H9 (cell line): Measurements from ENCODE around the gene ZFPM1. TPM values are rescaled to one million over a fixed set of nuclear protein-coding genes. Genes with fewer than 3 reads are reported as not detected.

Source experiments
- DNase-seq: peaks from one replicate; pipeline ENCODE4 v3.0.0-alpha.2; 2017
- H2AFZ ChIP-seq: one replicate; pipeline ENCODE4 v1.6.1; 2013; ENCODE audit warnings: mild to moderate bottlenecking, low read length, control low read depth, moderate library complexity
- H2AK5ac ChIP-seq: 2 replicates; pipeline ENCODE4 v1.6.1; 2013; ENCODE audit warnings: low read length, control low read depth, mixed read lengths; ENCODE audit not compliant: insufficient read length
- H2BK120ac ChIP-seq: one replicate; pipeline ENCODE4 v1.6.1; 2013; ENCODE audit warnings: low read depth, mild to moderate bottlenecking, low read length, control low read depth, inconsistent platforms; ENCODE audit not compliant: poor library complexity, severe bottlenecking
- H2BK12ac ChIP-seq: 2 replicates; pipeline ENCODE4 v1.6.1; 2013; ENCODE audit warnings: low read length, control low read depth, mixed read lengths, low read depth; ENCODE audit not compliant: insufficient read length
- H2BK15ac ChIP-seq: 2 replicates; pipeline ENCODE4 v1.6.1; 2013; ENCODE audit warnings: low read depth, low read length, control low read depth
- H2BK20ac ChIP-seq: one replicate; pipeline ENCODE4 v1.6.1; 2013; ENCODE audit warnings: low read depth, mild to moderate bottlenecking, low read length, control low read depth, inconsistent platforms; ENCODE audit not compliant: poor library complexity, severe bottlenecking
- H2BK5ac ChIP-seq: 2 replicates; pipeline ENCODE4 v1.6.1; 2013; ENCODE audit warnings: low read length, control low read depth, mixed read lengths; ENCODE audit not compliant: insufficient read length
- H3K14ac ChIP-seq: 2 replicates; pipeline ENCODE4 v1.6.1; 2013; ENCODE audit warnings: low read length, control low read depth; ENCODE audit not compliant: insufficient read depth
- H3K18ac ChIP-seq: 2 replicates; pipeline ENCODE4 v1.6.1; 2013; ENCODE audit warnings: low read depth, mild to moderate bottlenecking, mixed read lengths, low read length, control low read depth; ENCODE audit not compliant: insufficient read length
- H3K23ac ChIP-seq: 2 replicates; pipeline ENCODE4 v1.6.1; 2013; ENCODE audit warnings: low read length, control low read depth, mixed read lengths, low read depth; ENCODE audit not compliant: insufficient read length
- H3K23me2 ChIP-seq: 2 replicates; pipeline ENCODE4 v1.6.1; 2013; ENCODE audit warnings: low read depth, mild to moderate bottlenecking, mixed read lengths, low read length, control low read depth; ENCODE audit not compliant: insufficient read length, poor library complexity, severe bottlenecking
- H3K27ac ChIP-seq: 2 replicates; pipeline ENCODE4 v1.5.1; 2013; ENCODE audit warnings: low read length, control low read depth, mixed read lengths, low read depth; ENCODE audit not compliant: insufficient read length
- H3K27me3 ChIP-seq: 2 replicates; pipeline ENCODE4 v1.6.1; 2013; ENCODE audit warnings: low read length, control low read depth, inconsistent platforms; ENCODE audit not compliant: insufficient read depth
- H3K4ac ChIP-seq: 2 replicates; pipeline ENCODE4 v1.6.1; 2013; ENCODE audit warnings: low read depth, mild to moderate bottlenecking, control low read depth, inconsistent platforms, low read length, moderate library complexity
- H3K4me1 ChIP-seq: 2 replicates; pipeline ENCODE4 v1.6.1; 2013; ENCODE audit warnings: low read length, control low read depth, inconsistent platforms; ENCODE audit not compliant: insufficient read depth
- H3K4me2 ChIP-seq: 2 replicates; pipeline ENCODE4 v1.6.1; 2013; ENCODE audit warnings: low read length, control low read depth, mixed read lengths; ENCODE audit not compliant: insufficient read length, insufficient read depth
- H3K56ac ChIP-seq: 2 replicates; pipeline ENCODE4 v1.6.1; 2013; ENCODE audit warnings: low read depth, mild to moderate bottlenecking, mixed read lengths, low read length, control low read depth; ENCODE audit not compliant: insufficient read length
- H3K79me1 ChIP-seq: 2 replicates; pipeline ENCODE4 v1.6.1; 2013; ENCODE audit warnings: low read depth, mild to moderate bottlenecking, moderate library complexity, low read length, control low read depth, inconsistent platforms; ENCODE audit not compliant: insufficient read depth, poor library complexity, severe bottlenecking
- H3K79me2 ChIP-seq: 2 replicates; pipeline ENCODE4 v1.6.1; 2013; ENCODE audit warnings: low read length, control low read depth, inconsistent platforms; ENCODE audit not compliant: insufficient read depth
- H3K9ac ChIP-seq: 2 replicates; pipeline ENCODE4 v1.6.1; 2013; ENCODE audit warnings: low read length, control low read depth, mixed read lengths; ENCODE audit not compliant: insufficient read length; ENCODE audit errors: extremely low read depth
- H3K9me3 ChIP-seq: one replicate; pipeline ENCODE4 v1.6.1; 2013; ENCODE audit warnings: low read depth, low read length, inconsistent platforms; ENCODE audit not compliant: control insufficient read depth
- H3T11ph ChIP-seq: one replicate; pipeline ENCODE4 v1.6.1; 2013; ENCODE audit warnings: mild to moderate bottlenecking, low read length, control low read depth, inconsistent platforms
- H4K20me1 ChIP-seq: one replicate; pipeline ENCODE4 v1.6.1; 2013; ENCODE audit not compliant: control insufficient read depth, insufficient read length, insufficient read depth
- H4K5ac ChIP-seq: 2 replicates; pipeline ENCODE4 v1.6.1; 2013; ENCODE audit warnings: low read depth, mild to moderate bottlenecking, mixed read lengths, low read length, control low read depth; ENCODE audit not compliant: insufficient read length
- H4K8ac ChIP-seq: replicated peaks from 2 replicates; pipeline ENCODE4 v1.6.1; 2013; ENCODE audit warnings: low read length, control low read depth, mixed read lengths, low read depth; ENCODE audit not compliant: insufficient read length
- H4K91ac ChIP-seq: 2 replicates; pipeline ENCODE4 v1.6.1; 2013; ENCODE audit warnings: low read depth, mild to moderate bottlenecking, moderate library complexity, mixed read lengths, low read length, control low read depth; ENCODE audit not compliant: insufficient read length
- H3K27ac Mint-ChIP-seq, 3 experiments: 2 replicates in 2 of 3; 3 replicates in 1 of 3; pipeline ENCODE4 v1.8.0; 2020 to 2021; ENCODE audit warnings: mixed read lengths in 3 of 3, mild to moderate bottlenecking in 1 of 3, moderate library complexity in 1 of 3
- H3K27me3 Mint-ChIP-seq: 2 replicates; pipeline ENCODE4 v1.8.0; 2021; ENCODE audit warnings: low read depth, mild to moderate bottlenecking, moderate library complexity, mixed read lengths
- H3K36me3 Mint-ChIP-seq, 3 experiments: 2 replicates in 2 of 3; 3 replicates in 1 of 3; pipeline ENCODE4 v1.8.0; 2020 to 2021; ENCODE audit warnings: low read depth in 3 of 3, mixed read lengths in 3 of 3; ENCODE audit not compliant: insufficient read depth in 1 of 3
- H3K4me1 Mint-ChIP-seq, 2 experiments: 2 replicates each; pipeline ENCODE4 v1.8.0; 2020; ENCODE audit warnings: mixed read lengths in 2 of 2
- H3K4me3 Mint-ChIP-seq, 2 experiments: 2 replicates in 1 of 2; 3 replicates in 1 of 2; pipeline ENCODE4 v1.8.0; 2020 to 2021; ENCODE audit warnings: mild to moderate bottlenecking in 2 of 2, mixed read lengths in 2 of 2, moderate library complexity in 1 of 2
- H3K9me3 Mint-ChIP-seq, 2 experiments: 2 replicates in 1 of 2; 3 replicates in 1 of 2; pipeline ENCODE4 v1.8.0; 2020; ENCODE audit warnings: mild to moderate bottlenecking in 2 of 2, mixed read lengths in 2 of 2, moderate library complexity in 1 of 2
- CTCF ChIP-seq: fragments of 200-600 bp; sonication (generic); conservative IDR thresholded peaks from 3 replicates; pipeline ENCODE4 v1.8.0; 2021; ENCODE audit warnings: antibody characterized with exemption, mild to moderate bottlenecking
- WGBS: extraction: QIAGEN DNeasy Blood & Tissue Kit; methylation state at CpG from one replicate; pipeline ENCODE4 v1.1.7; 2013; ENCODE audit warnings: missing lambda C conversion rate, low lambda C conversion rate, mixed read lengths; ENCODE audit not compliant: insufficient read length; ENCODE audit errors: extremely low coverage; 5-methylcytosine and 5-hydroxymethylcytosine counted together
- total RNA-seq: library from RNA; stranded (reverse); gene quantifications from 2 replicates; pipeline ENCODE4 v1.2.1, GENCODE V29; 2021

ZFPM1 gene
- total RNA-seq, 1 experiment from 2014 or later: 3.6 TPM

GRCh38 chr16:88526906-88527185 lies 73.8 kb downstream of the ZFPM1 start:
- no peak overlapping the region for H2BK120ac ChIP-seq
- H3K27ac ChIP-seq: no peak overlapping the region
- H3T11ph ChIP-seq: no peak overlapping the region
- H2BK5ac ChIP-seq: no peak overlapping the region
- no peak overlapping the region for H2AFZ ChIP-seq
- H3K4me2 ChIP-seq: no peak overlapping the region
- Mint-ChIP-seq H3K36me3 (peaks cover 0 to 16% (median 8%) of the 10 kb centered on the region in 3 experiments; a peak in 3 of 7 replicates), H3K4me1 (peaks cover 0 to 3% of the 10 kb centered on the region in 2 experiments; a peak in 1 of 4 replicates), H3K27ac (no peak overlapping the region), H3K4me3 (no peak overlapping the region), H3K9me3 (no peaks in the 10 kb centered on the region), H3K27me3 (peaks cover 5% of the 10 kb centered on the region; the same call in 1 of the 2 replicates)
- no peak overlapping the region for H2BK20ac ChIP-seq
- no peaks in the 10 kb centered on the region for H3K27me3 ChIP-seq
- H4K20me1 ChIP-seq: no peaks in the 10 kb centered on the region
- no peaks in the 10 kb centered on the region for H3K79me1 ChIP-seq
- H3K4me1 ChIP-seq: no peaks in the 10 kb centered on the region
- H3K23ac ChIP-seq: no peak overlapping the region
- DNase-seq: no peak
- no peak overlapping the region for H3K14ac ChIP-seq
- no peak overlapping the region for H3K18ac ChIP-seq
- H3K9ac ChIP-seq: no peak overlapping the region
- no peaks in the 10 kb centered on the region for H3K23me2 ChIP-seq
- H3K4ac ChIP-seq: no peak overlapping the region
- no peaks in the 10 kb centered on the region for H3K79me2 ChIP-seq
- H2BK12ac ChIP-seq: no peak overlapping the region
- no peak for TF ChIP-seq CTCF
- H4K5ac ChIP-seq: no peak overlapping the region
- H2AK5ac ChIP-seq: no peak overlapping the region
- no peak overlapping the region for H2BK15ac ChIP-seq
- no CpG with 5 or more reads among the region's 9 CpGs for WGBS
- no peak overlapping the region for H4K8ac ChIP-seq
- no peak overlapping the region for H3K56ac ChIP-seq
- no peak overlapping the region for H4K91ac ChIP-seq
- H3K9me3 ChIP-seq: no peaks in the 10 kb centered on the region
